ENCODE data around the gene ZAR1L. TPM values are rescaled to one million over a fixed set of nuclear protein-coding genes. Genes with fewer than 3 reads are reported as not detected.

ZAR1L gene
- total and polyA plus RNA-seq, 9 of the 15 experiments (the other 6 are each of a cell fraction or from before 2014, with no cell fraction given), result not detected

DNA sequence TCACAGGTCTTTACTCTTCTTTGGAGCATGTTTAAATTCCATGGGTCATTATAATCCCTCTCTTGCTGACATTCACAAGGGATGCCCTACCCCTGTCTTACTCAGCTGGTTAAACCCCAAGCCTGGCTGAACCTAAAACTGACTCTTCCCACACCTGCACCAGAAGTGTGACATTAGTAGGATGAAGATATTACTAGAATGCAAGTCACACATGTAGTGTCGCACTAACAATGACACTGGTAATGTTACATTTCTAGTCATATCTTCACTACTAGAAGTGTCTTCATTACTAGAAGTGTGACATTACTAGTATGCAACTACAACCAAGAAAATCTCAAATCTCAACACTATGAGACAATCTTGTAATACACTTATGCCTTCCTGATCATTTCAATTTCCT lies 14.2 kb downstream of the ZAR1L start (continued):
- TF ChIP-seq, protein P1, sequence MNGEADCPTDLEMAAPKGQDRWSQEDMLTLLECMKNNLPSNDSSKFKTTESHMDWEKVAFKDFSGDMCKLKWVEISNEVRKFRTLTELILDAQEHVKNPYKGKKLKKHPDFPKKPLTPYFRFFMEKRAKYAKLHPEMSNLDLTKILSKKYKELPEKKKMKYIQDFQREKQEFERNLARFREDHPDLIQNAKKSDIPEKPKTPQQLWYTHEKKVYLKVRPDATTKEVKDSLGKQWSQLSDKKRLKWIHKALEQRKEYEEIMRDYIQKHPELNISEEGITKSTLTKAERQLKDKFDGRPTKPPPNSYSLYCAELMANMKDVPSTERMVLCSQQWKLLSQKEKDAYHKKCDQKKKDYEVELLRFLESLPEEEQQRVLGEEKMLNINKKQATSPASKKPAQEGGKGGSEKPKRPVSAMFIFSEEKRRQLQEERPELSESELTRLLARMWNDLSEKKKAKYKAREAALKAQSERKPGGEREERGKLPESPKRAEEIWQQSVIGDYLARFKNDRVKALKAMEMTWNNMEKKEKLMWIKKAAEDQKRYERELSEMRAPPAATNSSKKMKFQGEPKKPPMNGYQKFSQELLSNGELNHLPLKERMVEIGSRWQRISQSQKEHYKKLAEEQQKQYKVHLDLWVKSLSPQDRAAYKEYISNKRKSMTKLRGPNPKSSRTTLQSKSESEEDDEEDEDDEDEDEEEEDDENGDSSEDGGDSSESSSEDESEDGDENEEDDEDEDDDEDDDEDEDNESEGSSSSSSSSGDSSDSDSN (IDR thresholded peaks at IDR 0.05; ENCODE audit: borderline replicate concordance in 1 of 2, low read depth in 2 of 2, low read length in 2 of 2), result no peak
- TF ChIP-seq, protein P2, sequence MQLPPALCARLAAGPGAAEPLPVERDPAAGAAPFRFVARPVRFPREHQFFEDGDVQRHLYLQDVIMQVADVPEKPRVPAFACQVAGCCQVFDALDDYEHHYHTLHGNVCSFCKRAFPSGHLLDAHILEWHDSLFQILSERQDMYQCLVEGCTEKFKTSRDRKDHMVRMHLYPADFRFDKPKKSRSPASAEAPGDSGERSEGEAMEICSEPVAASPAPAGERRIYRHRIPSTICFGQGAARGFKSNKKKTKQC (CRISPR knock-in tag; IDR thresholded peaks at IDR 0.05), result no peak
- no peak for TF ChIP-seq CHCHD3 (CRISPR knock-in tag; IDR thresholded peaks at IDR 0.05)

DNA sequence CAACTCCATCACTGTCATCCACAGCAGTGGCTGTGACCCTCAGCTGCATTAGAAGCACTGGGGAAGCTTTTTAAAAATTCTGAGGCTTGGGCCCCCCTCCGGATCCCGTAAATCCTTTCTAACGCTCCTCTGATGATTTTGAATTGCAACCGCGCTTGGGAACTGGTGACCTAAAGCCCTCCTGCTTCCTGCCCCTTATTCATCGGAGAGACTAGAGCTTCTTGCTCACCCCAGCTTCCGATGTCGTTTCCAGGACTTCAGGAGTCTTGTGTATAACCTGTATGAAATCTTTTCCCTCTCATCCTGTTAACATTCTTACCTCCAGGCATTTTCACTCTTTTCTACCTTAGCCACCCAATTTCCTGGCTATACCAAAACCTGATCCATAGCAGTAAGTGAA lies 14.8 kb downstream of the ZAR1L start:
- H3K4me2 ChIP-seq (ENCODE audit: insufficient read depth, low read length), result no peak overlapping the region
- no peak overlapping the region for H3K27ac ChIP-seq (ENCODE audit: extremely low read depth, low read depth, low read length)
- H2AFZ ChIP-seq (ENCODE audit: low read depth, low read length), result no peak overlapping the region
- peaks cover 12 to 22% of the 10 kb centered on the region in 2 experiments; a peak in 4 of 5 replicates for H3K27me3 ChIP-seq (ENCODE audit: control insufficient read depth in 2 of 2, insufficient read depth in 2 of 2, low read length in 2 of 2)
- no peak for FAIRE-seq
- ChIA-PET CTCF (ENCODE audit: low intra/inter-chr PET ratio) (no interaction called here), POLR2A (interaction anchor here (0.7 to 1.2 kb wide), 2 partner anchors 10 to 15 kb away, joined by 3 to 6 read pairs; partner anchors contain the start of genes BRCA2 and ZAR1L)
- in situ Hi-C loops (cut with MboI) (loop anchor here (25.0 kb wide), 1 partner anchor 388 kb away; no protein-coding TSS in a partner anchor), intact Hi-C loops (cut with micrococcal nuclease) (no loop called here)
- WGBS (ENCODE audit: insufficient coverage, low coverage, missing lambda C conversion rate), result 0% methylated on average over 8 of the region's 8 CpGs
- no peaks in the 10 kb centered on the region for H3K36me3 ChIP-seq (ENCODE audit: control insufficient read depth, insufficient read depth, low read length)
- DNase-seq (ENCODE audit: extremely low read depth in 1 of 4, low spot score in 3 of 4), result no peak
- H3K9me3 ChIP-seq (replicated peaks; ENCODE audit: control insufficient read depth, insufficient read depth, low read depth, low read length), result no peaks in the 10 kb centered on the region
- H3K4me3 ChIP-seq, result no peak overlapping the region
- H3K9me1 ChIP-seq (ENCODE audit: control insufficient read depth, insufficient read depth, low read length), result no peaks in the 10 kb centered on the region
- H3K9ac ChIP-seq (ENCODE audit: insufficient read depth in 1 of 2, low read depth in 2 of 2, low read length in 2 of 2), result no peak overlapping the region
- no peaks in the 10 kb centered on the region for H3K4me1 ChIP-seq (replicated peaks in 1 of 2; ENCODE audit: control insufficient read depth in 2 of 2, insufficient read depth in 2 of 2, low read length in 2 of 2)
- no peaks in the 10 kb centered on the region for H3K79me2 ChIP-seq (ENCODE audit: control insufficient read depth, insufficient read depth, low read length)
- H4K20me1 ChIP-seq (replicated peaks; ENCODE audit: control insufficient read depth, insufficient read depth, low read length), result no peaks in the 10 kb centered on the region
- ATAC-seq, result no peak
- no TSS peak for BruUV-seq (replicated peaks)
- no peak for TF ChIP-seq ZNF561 (CRISPR knock-in tag; conservative IDR thresholded peaks at IDR 0.05)
- no peak for TF ChIP-seq JUN (IDR thresholded peaks at IDR 0.05; ENCODE audit: borderline replicate concordance, low read depth, low read length)
- TF ChIP-seq JUN (CRISPR knock-in tag; IDR thresholded peaks at IDR 0.05; ENCODE audit: borderline replicate concordance), result no peak
- no peak for TF ChIP-seq RUNX1 (IDR thresholded peaks at IDR 0.05; ENCODE audit: low read depth)
- TF ChIP-seq, protein P3, sequence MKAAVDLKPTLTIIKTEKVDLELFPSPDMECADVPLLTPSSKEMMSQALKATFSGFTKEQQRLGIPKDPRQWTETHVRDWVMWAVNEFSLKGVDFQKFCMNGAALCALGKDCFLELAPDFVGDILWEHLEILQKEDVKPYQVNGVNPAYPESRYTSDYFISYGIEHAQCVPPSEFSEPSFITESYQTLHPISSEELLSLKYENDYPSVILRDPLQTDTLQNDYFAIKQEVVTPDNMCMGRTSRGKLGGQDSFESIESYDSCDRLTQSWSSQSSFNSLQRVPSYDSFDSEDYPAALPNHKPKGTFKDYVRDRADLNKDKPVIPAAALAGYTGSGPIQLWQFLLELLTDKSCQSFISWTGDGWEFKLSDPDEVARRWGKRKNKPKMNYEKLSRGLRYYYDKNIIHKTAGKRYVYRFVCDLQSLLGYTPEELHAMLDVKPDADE (conservative IDR thresholded peaks at IDR 0.05; ENCODE audit: control insufficient read depth, low read depth, low read length), result no peak
- TF ChIP-seq TEAD4 (IDR thresholded peaks at IDR 0.05; ENCODE audit: low read length), result no peak
- TF ChIP-seq TEAD4 (CRISPR knock-in tag; IDR thresholded peaks at IDR 0.05; ENCODE audit: borderline replicate concordance), result no peak
- TF ChIP-seq, protein P4, sequence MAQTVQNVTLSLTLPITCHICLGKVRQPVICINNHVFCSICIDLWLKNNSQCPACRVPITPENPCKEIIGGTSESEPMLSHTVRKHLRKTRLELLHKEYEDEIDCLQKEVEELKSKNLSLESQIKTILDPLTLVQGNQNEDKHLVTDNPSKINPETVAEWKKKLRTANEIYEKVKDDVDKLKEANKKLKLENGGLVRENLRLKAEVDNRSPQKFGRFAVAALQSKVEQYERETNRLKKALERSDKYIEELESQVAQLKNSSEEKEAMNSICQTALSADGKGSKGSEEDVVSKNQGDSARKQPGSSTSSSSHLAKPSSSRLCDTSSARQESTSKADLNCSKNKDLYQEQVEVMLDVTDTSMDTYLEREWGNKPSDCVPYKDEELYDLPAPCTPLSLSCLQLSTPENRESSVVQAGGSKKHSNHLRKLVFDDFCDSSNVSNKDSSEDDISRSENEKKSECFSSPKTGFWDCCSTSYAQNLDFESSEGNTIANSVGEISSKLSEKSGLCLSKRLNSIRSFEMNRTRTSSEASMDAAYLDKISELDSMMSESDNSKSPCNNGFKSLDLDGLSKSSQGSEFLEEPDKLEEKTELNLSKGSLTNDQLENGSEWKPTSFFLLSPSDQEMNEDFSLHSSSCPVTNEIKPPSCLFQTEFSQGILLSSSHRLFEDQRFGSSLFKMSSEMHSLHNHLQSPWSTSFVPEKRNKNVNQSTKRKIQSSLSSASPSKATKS (CRISPR knock-in tag; IDR thresholded peaks at IDR 0.05), result no peak
- TF ChIP-seq, protein P5, sequence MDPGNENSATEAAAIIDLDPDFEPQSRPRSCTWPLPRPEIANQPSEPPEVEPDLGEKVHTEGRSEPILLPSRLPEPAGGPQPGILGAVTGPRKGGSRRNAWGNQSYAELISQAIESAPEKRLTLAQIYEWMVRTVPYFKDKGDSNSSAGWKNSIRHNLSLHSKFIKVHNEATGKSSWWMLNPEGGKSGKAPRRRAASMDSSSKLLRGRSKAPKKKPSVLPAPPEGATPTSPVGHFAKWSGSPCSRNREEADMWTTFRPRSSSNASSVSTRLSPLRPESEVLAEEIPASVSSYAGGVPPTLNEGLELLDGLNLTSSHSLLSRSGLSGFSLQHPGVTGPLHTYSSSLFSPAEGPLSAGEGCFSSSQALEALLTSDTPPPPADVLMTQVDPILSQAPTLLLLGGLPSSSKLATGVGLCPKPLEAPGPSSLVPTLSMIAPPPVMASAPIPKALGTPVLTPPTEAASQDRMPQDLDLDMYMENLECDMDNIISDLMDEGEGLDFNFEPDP (CRISPR knock-in tag; IDR thresholded peaks at IDR 0.05), result no peak

Data from K562 (cell line).